SK-N-SH (cell line): ENCODE measurements around the gene NEDD8. TPM values are rescaled to one million over a fixed set of nuclear protein-coding genes. Genes with fewer than 3 reads are reported as not detected.
"Not testable (repeated sequence)": the region's sequence is repeated elsewhere in the genome, so short reads cannot be mapped to it uniquely, and the experiment has no call there.

Experiments
- CTCF ChIA-PET: fragments of 300-600, 350-600 bp; formaldehyde crosslinking; extraction: SDS; loops from one replicate; lab custom pipeline; 2021; lab: Yijun Ruan, JAX
- POLR2A ChIA-PET: fragments of 350-600 bp; sonication (Branson Sonifier 250); formaldehyde crosslinking; extraction: SDS; loops from one replicate; lab custom pipeline; 2020; ENCODE audit warnings: antibody characterized with exemption, inconsistent platforms; lab: Yijun Ruan, JAX
- DNase-seq: peaks from one replicate; pipeline ENCODE4 v3.0.0; 2012
- H2AFZ ChIP-seq: fragments of 200-600 bp; sonication (generic); 2 replicates; pipeline ENCODE4 v1.8.1; 2016; ENCODE audit warnings: antibody characterized with exemption, mild to moderate bottlenecking, low read depth
- H3F3A ChIP-seq: fragments of 200-600 bp; sonication (generic); replicated peaks from 2 replicates; pipeline ENCODE3; 2016; ENCODE audit warnings: antibody characterized with exemption, mild to moderate bottlenecking; ENCODE audit not compliant: insufficient read depth
- H3K27ac ChIP-seq, 2 experiments: fragments of 200-500 bp in 1 of 2; fragments of 200-600 bp in 1 of 2; sonication (Bioruptor generic) in 1 of 2; sonication (generic), shearing (Covaris generic) in 1 of 2; 2 replicates each; pipeline versions ENCODE4 v1.5.1 to v1.6.1; 2014 to 2016; ENCODE audit warnings: low read depth in 2 of 2, inconsistent platforms in 1 of 2, low read length in 1 of 2, mild to moderate bottlenecking in 1 of 2, mixed read lengths in 1 of 2
- H3K27me3 ChIP-seq: fragments of 200-600 bp; sonication (generic), shearing (Covaris generic); 2 replicates; pipeline ENCODE4 v1.6.1; 2016; ENCODE audit warnings: mixed run types; ENCODE audit not compliant: insufficient read depth
- H3K36me3 ChIP-seq, 2 experiments: fragments of 200-500 bp in 1 of 2; fragments of 200-600 bp in 1 of 2; sonication (Bioruptor generic) in 1 of 2; sonication (generic) in 1 of 2; replicated peaks in 1 of 2; 2 replicates each; pipeline versions ENCODE3 to v1.5.1; 2014 to 2016; ENCODE audit warnings: low read length in 1 of 2, mild to moderate bottlenecking in 1 of 2; ENCODE audit not compliant: insufficient read depth in 2 of 2, control insufficient read depth in 1 of 2
- H3K4me1 ChIP-seq, 2 experiments: fragments of 200-500 bp in 1 of 2; fragments of 200-600 bp in 1 of 2; sonication (Bioruptor generic) in 1 of 2; sonication (generic), shearing (Covaris generic) in 1 of 2; 2 replicates each; pipeline versions ENCODE4 v1.5.1 to v1.6.1; 2014 to 2016; ENCODE audit warnings: low read depth in 1 of 2, low read length in 1 of 2, mixed run types in 1 of 2; ENCODE audit not compliant: insufficient read depth in 2 of 2, control insufficient read depth in 1 of 2
- H3K4me2 ChIP-seq: fragments of 200-600 bp; sonication (generic), shearing (Covaris generic); 2 replicates; pipeline ENCODE4 v1.6.1; 2017; ENCODE audit warnings: mixed run types
- H3K4me3 ChIP-seq, 2 experiments: fragments of 200-500 bp in 1 of 2; fragments of 200-600 bp in 1 of 2; sonication (Bioruptor generic) in 1 of 2; sonication (generic), shearing (Covaris generic) in 1 of 2; 2 replicates each; pipeline versions ENCODE4 v1.5.1 to v1.8.1; 2014 to 2016; ENCODE audit warnings: low read depth in 2 of 2, inconsistent platforms in 1 of 2, low read length in 1 of 2, mild to moderate bottlenecking in 1 of 2, mixed read lengths in 1 of 2, moderate library complexity in 1 of 2
- H3K79me2 ChIP-seq: fragments of 200-600 bp; sonication (generic); 2 replicates; pipeline ENCODE4 v1.8.1; 2017; ENCODE audit warnings: mild to moderate bottlenecking; ENCODE audit not compliant: insufficient read depth
- H3K9ac ChIP-seq: fragments of 200-600 bp; sonication (generic); 2 replicates; pipeline ENCODE4 v1.6.1; 2017; ENCODE audit warnings: mixed run types
- H3K9me2 ChIP-seq: fragments of 200-600 bp; sonication (generic); 2 replicates; pipeline ENCODE4 v1.6.1; 2017; ENCODE audit warnings: mixed run types
- H3K9me3 ChIP-seq: fragments of 200-600 bp; sonication (generic); 2 replicates; pipeline ENCODE4 v1.6.1; 2017; ENCODE audit warnings: mixed run types, mild to moderate bottlenecking, moderate library complexity
- H4K20me1 ChIP-seq: fragments of 200-600 bp; sonication (generic); 2 replicates; pipeline ENCODE4 v1.6.1; 2017; ENCODE audit warnings: mild to moderate bottlenecking, mixed run types; ENCODE audit not compliant: insufficient read depth
- EZH2phosphoT487 ChIP-seq: fragments of 200-600 bp; sonication (generic); IDR thresholded peaks from 2 replicates; pipeline ENCODE4 v1.6.1; 2017; ENCODE audit warnings: low read depth, mixed run types, mild to moderate bottlenecking, antibody characterized with exemption, moderate library complexity, borderline replicate concordance
- FOSL2 ChIP-seq: IDR thresholded peaks from 2 replicates; pipeline ENCODE4 v1.4.0; 2012; ENCODE audit warnings: low read depth, mild to moderate bottlenecking, moderate library complexity, borderline replicate concordance
- FOXJ3 ChIP-seq: sonication (generic); formaldehyde crosslinking; IDR thresholded peaks from 2 replicates; pipeline ENCODE4 v1.5.1; 2020; ENCODE audit warnings: mild to moderate bottlenecking, missing genetic modification reagents
- GABPA ChIP-seq: IDR thresholded peaks from 2 replicates; pipeline ENCODE4 v1.4.0; 2012; ENCODE audit warnings: low read depth, mild to moderate bottlenecking
- GATA2 ChIP-seq: sonication (generic); formaldehyde crosslinking; IDR thresholded peaks from 2 replicates; pipeline ENCODE4 v1.5.0; 2020; ENCODE audit warnings: mild to moderate bottlenecking, missing genetic modification reagents
- IRF3 ChIP-seq: fragments of 150-350 bp; IDR thresholded peaks from 2 replicates; pipeline ENCODE4 v1.6.1; 2016; ENCODE audit warnings: mild to moderate bottlenecking, low read depth, low read length
- JUND ChIP-seq: IDR thresholded peaks from 2 replicates; pipeline ENCODE4 v1.4.0; 2012
- MAX ChIP-seq: IDR thresholded peaks from 2 replicates; pipeline ENCODE4 v1.4.0; 2012; ENCODE audit warnings: low read depth
- MEF2A ChIP-seq: IDR thresholded peaks from 2 replicates; pipeline ENCODE4 v1.4.0; 2012; ENCODE audit warnings: low read depth, borderline replicate concordance
- MXI1 ChIP-seq: IDR thresholded peaks from 2 replicates; pipeline ENCODE4 v1.6.1; 2012; ENCODE audit warnings: mild to moderate bottlenecking, low read depth, low read length, improper control_type of control experiment
- NFIC ChIP-seq: IDR thresholded peaks from 2 replicates; pipeline ENCODE4 v1.4.0; 2012; ENCODE audit warnings: borderline replicate concordance
- NRF1 ChIP-seq: IDR thresholded peaks from 2 replicates; pipeline ENCODE4 v1.6.1; 2012; ENCODE audit warnings: low read depth, mild to moderate bottlenecking, low read length
- PBX3 ChIP-seq: IDR thresholded peaks from 2 replicates; pipeline ENCODE4; 2012
- RAD21 ChIP-seq: IDR thresholded peaks from 2 replicates; pipeline ENCODE4 v1.6.1; 2012; ENCODE audit warnings: mild to moderate bottlenecking, low read length
- RCOR1 ChIP-seq: fragments of 150-350 bp; IDR thresholded peaks from 2 replicates; pipeline ENCODE4 v1.6.1; 2017; ENCODE audit warnings: antibody characterized with exemption, low read length
- RXRA ChIP-seq: IDR thresholded peaks from 2 replicates; pipeline ENCODE4 v1.4.0; 2012; ENCODE audit warnings: low read depth, mild to moderate bottlenecking, borderline replicate concordance
- SIN3A ChIP-seq: IDR thresholded peaks from 2 replicates; pipeline ENCODE4 v1.6.1; 2012; ENCODE audit warnings: low read depth, mild to moderate bottlenecking, low read length, moderate library complexity, borderline replicate concordance
- SMC3 ChIP-seq: IDR thresholded peaks from 2 replicates; pipeline ENCODE4 v1.6.1; 2012; ENCODE audit warnings: low read depth, low read length, improper control_type of control experiment
- TAF1 ChIP-seq: IDR thresholded peaks from 2 replicates; pipeline ENCODE4 v1.6.1; 2012; ENCODE audit warnings: low read depth, mild to moderate bottlenecking, low read length, moderate library complexity, borderline replicate concordance
- TCF12 ChIP-seq: IDR thresholded peaks from 2 replicates; pipeline ENCODE4 v1.4.0; 2012
- TEAD4 ChIP-seq: IDR thresholded peaks from 2 replicates; pipeline ENCODE4 v1.4.0; 2012; ENCODE audit warnings: mild to moderate bottlenecking, borderline replicate concordance; ENCODE audit not compliant: insufficient read depth
- YY1 ChIP-seq: IDR thresholded peaks from 2 replicates; pipeline ENCODE4 v1.4.0; 2012; ENCODE audit warnings: low read depth, mild to moderate bottlenecking
- WGBS: methylation state at CpG from one replicate; pipeline ENCODE4 v1.1.6; 2017; ENCODE audit warnings: low lambda C conversion rate; 5-methylcytosine and 5-hydroxymethylcytosine counted together
- polyA plus RNA-seq, 3 experiments: library from polyadenylated mRNA; depleted of rRNA; stranded (reverse); fragments of >200 nt; gene quantifications; 2 replicates each; pipeline ENCODE4 v1.2.3, GENCODE V29; 2012

NEDD8 gene
- polyA plus RNA-seq, 1 of the 3 experiments (the other 2 are of a cell fraction): 534 TPM

GRCh38 chr14:24226473-24226872 is 5.7 kb downstream of the NEDD8 start:
- ChIA-PET CTCF (interaction anchor here (2.1 kb wide), 1 partner anchor 10 kb away, joined by 11 read pairs; the partner anchor contains the start of gene MDP1), POLR2A (no interaction called here)
- Histone ChIP-seq H3F3A (peaks cover 27% of the 10 kb centered on the region), H3K4me3 (no peak overlapping the region), H3K79me2 (peaks cover 100% of the 10 kb centered on the region), H3K9me2 (no peaks in the 10 kb centered on the region), H2AFZ (no peak overlapping the region), H3K27ac (no peak overlapping the region), H3K9me3 (no peaks in the 10 kb centered on the region), H4K20me1 (peaks cover 13% of the 10 kb centered on the region), H3K27me3 (no peaks in the 10 kb centered on the region), H3K36me3 (peaks cover 6 to 22% of the 10 kb centered on the region in 2 experiments), H3K4me2 (no peak overlapping the region), H3K4me1 (peaks cover 7 to 24% of the 10 kb centered on the region in 2 experiments; a peak in 3 of 4 replicates), H3K9ac (no peak overlapping the region)
- WGBS: 94% methylated on average over 1 of the region's 1 CpG
- DNase-seq: no peak
- no peak for TF ChIP-seq FOXJ3
- no peak for TF ChIP-seq TCF12
- TF ChIP-seq EZH2phosphoT487: no peak
- no peak for TF ChIP-seq SMC3
- TF ChIP-seq SIN3A: no peak
- TF ChIP-seq MXI1: no peak
- no peak for TF ChIP-seq PBX3
- TF ChIP-seq TEAD4: no peak
- TF ChIP-seq RCOR1: no peak
- no peak for TF ChIP-seq GABPA
- no peak for TF ChIP-seq GATA2 (CRISPR knock-in tag)
- TF ChIP-seq NRF1: no peak
- no peak for TF ChIP-seq RXRA
- no peak for TF ChIP-seq TAF1
- TF ChIP-seq MEF2A: no peak

GRCh38 chr14:24224618-24225071 is 7.5 kb downstream of the NEDD8 start:
- no peak for DNase-seq
- H3K4me2 ChIP-seq: peak overlapping the region; percentile 20; the same call in 1 of the 2 replicates
- TF ChIP-seq YY1 (no peak), GABPA (no peak), IRF3 (no peak), NFIC (0 out of 2 replicates have a peak, but pooled peaks have one; percentile 22), MXI1 (no peak), MAX (no peak), RAD21 (no peak), FOSL2 (peak; percentile 30; the same call in 1 of the 2 replicates), TCF12 (0 out of 2 replicates have a peak, but pooled peaks have one; percentile 5), MEF2A (no peak), JUND (peak; percentile 33; the same call in 1 of the 2 replicates)
- peaks cover 6 to 22% of the 10 kb centered on the region in 2 experiments for H3K36me3 ChIP-seq
- H4K20me1 ChIP-seq: peaks cover 12% of the 10 kb centered on the region
- H3K9me2 ChIP-seq: no peaks in the 10 kb centered on the region
- H3K4me3 ChIP-seq: no peak overlapping the region
- POLR2A ChIA-PET: no interaction called here
- H3K79me2 ChIP-seq: peaks cover 100% of the 10 kb centered on the region
- H3F3A ChIP-seq: peaks cover 27% of the 10 kb centered on the region
- peak overlapping the region in 1 of 2 experiments; percentile 59; a peak in 2 of 4 replicates for H3K27ac ChIP-seq
- CTCF ChIA-PET: interaction anchor here (1.0 to 1.9 kb wide), 4 partner anchors 9 to 141 kb away, joined by 4 to 6 read pairs (median 4); partner anchors contain the start of genes CIDEB and MDP1
- 70% methylated on average over 7 of the region's 7 CpGs for whole genome bisulfite sequencing
- H2AFZ ChIP-seq: no peak overlapping the region
- H3K4me1 ChIP-seq: peaks cover 0 to 19% of the 10 kb centered on the region in 2 experiments; a peak in 2 of 4 replicates
- peak overlapping the region; percentile 2; the same call in 1 of the 2 replicates for H3K9ac ChIP-seq
- H3K27me3 ChIP-seq: no peaks in the 10 kb centered on the region
- no peaks in the 10 kb centered on the region for H3K9me3 ChIP-seq

- Histone ChIP-seq H4K20me1 (peaks cover 13% of the 10 kb centered on the region; the same call in 1 of the 2 replicates), H3K4me1 (peaks cover 0 to 19% of the 10 kb centered on the region in 2 experiments; a peak in 2 of 4 replicates), H3K79me2 (peaks cover 99% of the 10 kb centered on the region), H3F3A (peaks cover 27% of the 10 kb centered on the region), H3K36me3 (peaks cover 8 to 25% of the 10 kb centered on the region in 2 experiments)
- H3K27me3 ChIP-seq, DNase-seq, H3K4me2 ChIP-seq, H3K9me2 ChIP-seq, H2AFZ ChIP-seq, H3K9ac ChIP-seq, H3K4me3 ChIP-seq, H3K9me3 ChIP-seq, H3K27ac ChIP-seq: not testable (repeated sequence)
- ChIA-PET POLR2A (interaction anchor here (0.7 kb wide), 1 partner anchor 129 kb away, joined by 7 read pairs; no protein-coding TSS in a partner anchor), CTCF (interaction anchor here (1.1 to 1.6 kb wide), 3 partner anchors 16 to 143 kb away, joined by 4 to 6 read pairs (median 4); partner anchors contain the start of gene TINF2)
- 95% methylated on average over 4 of the region's 4 CpGs for WGBS
Observed at GRCh38 chr14:24222987-24223386, 9.2 kb downstream of the NEDD8 start.
